IMR-90 (cell line): ENCODE results near the gene HNMT. TPM values are rescaled to one million over a fixed set of nuclear protein-coding genes. Genes with fewer than 3 reads are reported as not detected.

Experiments
- ATAC-seq: fragments of 200-7000 bp; cut with Tn5 transposase; 2 replicates; pipeline ENCODE4 v1.9.1; 2020; ENCODE audit warnings: low read depth, mild to moderate bottlenecking, moderate library complexity
- BruUV-seq: library from RNA; stranded (reverse); fragments of 400-500 nt; replicated peaks from 2 replicates; lab custom pipeline; 2021; lab: Mats Ljungman, UMichigan
- CTCF ChIA-PET: fragments of 300-600 bp; formaldehyde crosslinking; extraction: SDS; loops from one replicate; lab custom pipeline; 2021; ENCODE audit warnings: antibody characterized with exemption; lab: Yijun Ruan, JAX
- POLR2A ChIA-PET: fragments of 300-600 bp; sonication (Branson Sonifier 250); formaldehyde crosslinking; loops from one replicate; lab custom pipeline; 2022; ENCODE audit warnings: antibody characterized with exemption; ENCODE audit not compliant: unreplicated experiment; lab: Charles Lee
- DNase-seq: peaks from one replicate; pipeline ENCODE4 v3.0.0; 2013
- H2AFZ ChIP-seq: replicated peaks from 2 replicates; pipeline ENCODE3; 2013; ENCODE audit warnings: low read length, mild to moderate bottlenecking; ENCODE audit not compliant: poor library complexity
- H2AK5ac ChIP-seq: 2 replicates; pipeline ENCODE4 v1.6.1; 2013; ENCODE audit warnings: low read depth, low read length, inconsistent platforms
- H2AK9ac ChIP-seq: replicated peaks from 2 replicates; pipeline ENCODE3; 2013; ENCODE audit warnings: mild to moderate bottlenecking, low read depth, low read length, moderate library complexity; ENCODE audit not compliant: poor library complexity
- H2BK120ac ChIP-seq: 2 replicates; pipeline ENCODE4 v1.6.1; 2013; ENCODE audit warnings: low read depth, low read length, inconsistent platforms
- H2BK15ac ChIP-seq: 3 replicates; pipeline ENCODE4 v1.6.1; 2013; ENCODE audit warnings: low read depth, low read length, inconsistent platforms
- H2BK20ac ChIP-seq: 2 replicates; pipeline ENCODE4 v1.6.1; 2013; ENCODE audit warnings: low read depth, mild to moderate bottlenecking, inconsistent platforms, low read length, moderate library complexity
- H2BK5ac ChIP-seq: 2 replicates; pipeline ENCODE4 v1.6.1; 2013; ENCODE audit warnings: mild to moderate bottlenecking, low read depth, low read length, inconsistent platforms; ENCODE audit not compliant: poor library complexity, severe bottlenecking
- H3K14ac ChIP-seq: replicated peaks from 2 replicates; pipeline ENCODE4 v1.6.1; 2013; ENCODE audit warnings: low read depth, low read length, inconsistent platforms
- H3K18ac ChIP-seq: 2 replicates; pipeline ENCODE4 v1.6.1; 2013; ENCODE audit warnings: low read depth, low read length, control low read depth
- H3K23ac ChIP-seq: 2 replicates; pipeline ENCODE4 v1.6.1; 2013; ENCODE audit warnings: low read depth, low read length, inconsistent platforms
- H3K27ac ChIP-seq: 2 replicates; pipeline ENCODE4 v1.5.1; 2013; ENCODE audit warnings: mild to moderate bottlenecking, control low read depth, low read length; ENCODE audit not compliant: insufficient read depth
- H3K27me3 ChIP-seq: 2 replicates; pipeline ENCODE4 v1.6.1; 2013; ENCODE audit warnings: low read length; ENCODE audit not compliant: control insufficient read depth, insufficient read depth
- H3K36me3 ChIP-seq: 2 replicates; pipeline ENCODE4 v1.6.1; 2013; ENCODE audit warnings: low read length, mixed read lengths; ENCODE audit not compliant: control insufficient read depth, insufficient read depth
- H3K4ac ChIP-seq: 2 replicates; pipeline ENCODE4 v1.6.1; 2013; ENCODE audit warnings: low read depth, low read length, inconsistent platforms
- H3K4me1 ChIP-seq: 2 replicates; pipeline ENCODE4 v1.6.1; 2013; ENCODE audit warnings: low read length, mixed read lengths; ENCODE audit not compliant: control insufficient read depth, insufficient read depth
- H3K4me2 ChIP-seq: 2 replicates; pipeline ENCODE4 v1.6.1; 2013; ENCODE audit warnings: low read depth, mild to moderate bottlenecking, control low read depth, low read length, moderate library complexity
- H3K4me3 ChIP-seq: 2 replicates; pipeline ENCODE4 v1.5.1; 2013; ENCODE audit warnings: low read depth, mild to moderate bottlenecking, control low read depth, low read length, moderate library complexity; ENCODE audit not compliant: insufficient read depth
- H3K56ac ChIP-seq: 2 replicates; pipeline ENCODE4 v1.6.1; 2013; ENCODE audit warnings: low read length, inconsistent platforms; ENCODE audit not compliant: insufficient read depth; ENCODE audit errors: extremely low read depth
- H3K79me1 ChIP-seq, 2 experiments: 2 replicates each; pipeline ENCODE4 v1.6.1; 2013; ENCODE audit warnings: low read length in 2 of 2, inconsistent platforms in 1 of 2, low read depth in 1 of 2
- H3K9ac ChIP-seq: 2 replicates; pipeline ENCODE4 v1.6.1; 2013; ENCODE audit warnings: low read depth, low read length, control low read depth
- H3K9me1 ChIP-seq: 2 replicates; pipeline ENCODE4 v1.6.1; 2013; ENCODE audit warnings: low read length, inconsistent platforms; ENCODE audit not compliant: insufficient read depth
- H3K9me3 ChIP-seq: 2 replicates; pipeline ENCODE4 v1.6.1; 2013; ENCODE audit warnings: low read length; ENCODE audit not compliant: control insufficient read depth, insufficient read depth
- H4K20me1 ChIP-seq: 2 replicates; pipeline ENCODE4 v1.6.1; 2013; ENCODE audit warnings: low read length, inconsistent platforms; ENCODE audit not compliant: insufficient read depth
- H4K5ac ChIP-seq: 2 replicates; pipeline ENCODE4 v1.6.1; 2013; ENCODE audit warnings: mild to moderate bottlenecking, low read depth, low read length, control low read depth
- H4K8ac ChIP-seq, 2 experiments: 2 replicates each; pipeline ENCODE4 v1.6.1; 2013; ENCODE audit warnings: low read depth in 2 of 2, low read length in 2 of 2, control low read depth in 1 of 2, inconsistent platforms in 1 of 2
- H4K91ac ChIP-seq: 2 replicates; pipeline ENCODE4 v1.6.1; 2013; ENCODE audit warnings: low read depth, low read length, inconsistent platforms; ENCODE audit not compliant: insufficient read depth
- BHLHE40 ChIP-seq: fragments of 150-350 bp; IDR thresholded peaks from 2 replicates; pipeline ENCODE4 v1.6.1; 2016; ENCODE audit warnings: mild to moderate bottlenecking, low read depth, low read length
- CEBPB ChIP-seq: IDR thresholded peaks from 2 replicates; pipeline ENCODE4 v1.6.1; 2012; ENCODE audit warnings: low read depth, low read length, improper control_type of control experiment
- CTCF ChIP-seq: conservative IDR thresholded peaks from 2 replicates; pipeline ENCODE4 v1.5.1; 2012; ENCODE audit warnings: mild to moderate bottlenecking, low read depth, low read length, improper control_type of control experiment
- ELK1 ChIP-seq: fragments of 150-350 bp; IDR thresholded peaks from 2 replicates; pipeline ENCODE4 v1.6.1; 2016; ENCODE audit warnings: low read depth, mild to moderate bottlenecking, low read length, moderate library complexity, borderline replicate concordance
- FOS ChIP-seq: fragments of 150-350 bp; IDR thresholded peaks from 2 replicates; pipeline ENCODE4 v1.6.1; 2016; ENCODE audit warnings: low read depth, low read length
- MAFK ChIP-seq: IDR thresholded peaks from 2 replicates; pipeline ENCODE4 v1.6.1; 2012; ENCODE audit warnings: low read depth, low read length, improper control_type of control experiment
- MXI1 ChIP-seq: IDR thresholded peaks from 2 replicates; pipeline ENCODE4 v1.6.1; 2012; ENCODE audit warnings: low read depth, mild to moderate bottlenecking, low read length, moderate library complexity, borderline replicate concordance
- POLR2A ChIP-seq: IDR thresholded peaks from 2 replicates; pipeline ENCODE4 v1.6.1; 2012; ENCODE audit warnings: mild to moderate bottlenecking, low read depth, low read length
- RAD21 ChIP-seq: IDR thresholded peaks from 2 replicates; pipeline ENCODE4 v1.6.1; 2012; ENCODE audit warnings: low read length, improper control_type of control experiment
- RCOR1 ChIP-seq: IDR thresholded peaks from 2 replicates; pipeline ENCODE4 v1.6.1; 2012; ENCODE audit warnings: mild to moderate bottlenecking, low read length, improper control_type of control experiment; ENCODE audit not compliant: insufficient replicate concordance
- RFX5 ChIP-seq: IDR thresholded peaks from 2 replicates; pipeline ENCODE4 v1.8.0; 2012; ENCODE audit warnings: low read depth, mild to moderate bottlenecking, low read length, moderate library complexity
- SMC3 ChIP-seq: fragments of 150-350 bp; IDR thresholded peaks from 2 replicates; pipeline ENCODE4 v1.6.1; 2016; ENCODE audit warnings: low read depth, mild to moderate bottlenecking, antibody characterized with exemption, low read length, moderate library complexity
- WGBS, 2 experiments: methylation state at CpG; one replicate each; pipeline versions ENCODE4 v1.1.5 to v1.1.7; 2013; ENCODE audit warnings: missing lambda C conversion rate in 2 of 2; ENCODE audit not compliant: insufficient read length in 1 of 2; ENCODE audit errors: extremely low coverage in 2 of 2; 5-methylcytosine and 5-hydroxymethylcytosine counted together
- dilution Hi-C: fragments of 300-500 bp; cut with HindIII; formaldehyde crosslinking; loops from one replicate; pipeline ENCODE4 v1.14.3; 2018; ENCODE audit warnings: low sequenced_read_pairs; ENCODE audit not compliant: unreplicated experiment
- in situ Hi-C: fragments of 300-500 bp; cut with MboI; formaldehyde crosslinking; loops from 3 replicates; pipeline ENCODE4 v1.14.3; 2019; ENCODE audit warnings: low sequenced_read_pairs, inconsistent platforms, mixed read lengths
- intact Hi-C: fragments of 100-400 bp; cut with micrococcal nuclease; formaldehyde crosslinking; loops from 2 replicates; pipeline ENCODE4 v1.10.0; 2022
- polyA plus RNA-seq, 3 experiments: library from polyadenylated mRNA; depleted of rRNA; stranded (reverse); fragments of >200 nt; gene quantifications; 2 replicates each; pipeline ENCODE4 v1.2.3, GENCODE V29; 2012; ENCODE audit warnings: low replicate concordance in 1 of 3
- total RNA-seq: library from RNA; depleted of rRNA; stranded (reverse); fragments of >200 nt; gene quantifications from 2 replicates; pipeline ENCODE4 v1.2.3, GENCODE V29; 2012

The HNMT gene
- total and polyA plus RNA-seq, 2 of the 4 experiments (the other 2 are of a cell fraction) = 6.4 to 14.2 TPM

- in situ Hi-C loops (loop anchor here (25.0 kb wide), 1 partner anchor 863 kb away; the partner anchor contains the start of gene NXPH2), dilution Hi-C loops (no loop called here), intact Hi-C loops (no loop called here)
- no TSS peak for BruUV-seq
- H3K23ac ChIP-seq = no peak overlapping the region
- TF ChIP-seq CTCF (no peak), RAD21 (no peak), MAFK (no peak), MXI1 (no peak), RFX5 (no peak), ELK1 (no peak), RCOR1 (no peak), POLR2A (no peak), SMC3 (no peak), BHLHE40 (no peak), CEBPB (no peak), FOS (no peak)
- 0 out of 2 replicates have a peak overlapping the region, but pooled peaks have one; percentile 27 for H3K4me2 ChIP-seq
- no peak overlapping the region for H3K27ac ChIP-seq
- no peaks in the 10 kb centered on the region for H3K36me3 ChIP-seq
- peaks cover 3% of the 10 kb centered on the region for H3K4me1 ChIP-seq
- H4K5ac ChIP-seq = 0 out of 2 replicates have a peak overlapping the region, but pooled peaks have one; percentile 79
- H3K4me3 ChIP-seq = no peak overlapping the region
- H3K9ac ChIP-seq = no peak overlapping the region
- H2AK9ac ChIP-seq = no peak overlapping the region
- H3K56ac ChIP-seq = no peak overlapping the region
- 0 out of 2 replicates have a peak overlapping the region, but pooled peaks have one; percentile 40 for H3K14ac ChIP-seq
- H2BK20ac ChIP-seq = no peak overlapping the region
- DNase-seq (no peak), ATAC-seq (no peak)
- 0 out of 2 replicates have a peak overlapping the region, but pooled peaks have one; percentile 43 for H3K4ac ChIP-seq
- CTCF ChIA-PET = interaction anchor here (1.3 kb wide), 1 partner anchor 35 kb away, joined by 3 read pairs; no protein-coding TSS in a partner anchor
- H2BK15ac ChIP-seq = no peak overlapping the region
- no peak overlapping the region for H2BK5ac ChIP-seq
- 0 out of 2 replicates have a peak overlapping the region, but pooled peaks have one; percentile 78 for H3K18ac ChIP-seq
- no peak overlapping the region for H2AK5ac ChIP-seq
- no peaks in the 10 kb centered on the region for H4K20me1 ChIP-seq
- no peak overlapping the region for H4K8ac ChIP-seq
- no peaks in the 10 kb centered on the region for H3K79me1 ChIP-seq
- WGBS, 2 experiments = 100% methylated on average over 1 of the region's 1 CpG; no CpG with 5 or more reads in 1 of the 2 experiments
- no peak overlapping the region for H2BK120ac ChIP-seq
- H2AFZ ChIP-seq = no peak overlapping the region
- H3K9me1 ChIP-seq = peaks cover 2% of the 10 kb centered on the region; the same call in 1 of the 2 replicates
- no peaks in the 10 kb centered on the region for H3K9me3 ChIP-seq
- H3K27me3 ChIP-seq = peaks cover 2% of the 10 kb centered on the region; the same call in 1 of the 2 replicates
- H4K91ac ChIP-seq = no peak overlapping the region
- POLR2A ChIA-PET = interaction anchor here (0.6 kb wide), 1 partner anchor 12 kb away, joined by 4 read pairs; no protein-coding TSS in a partner anchor
These were observed 40.3 kb upstream of the HNMT start for GRCh38 chr2:137924019-137924418.
